ENCODE results near the gene B3GAT1. TPM values are rescaled to one million over a fixed set of nuclear protein-coding genes. Genes with fewer than 3 reads are reported as not detected.
"Not testable (repeated sequence)": the region's sequence is repeated elsewhere in the genome, so short reads cannot be mapped to it uniquely, and the experiment has no call there.

B3GAT1 gene
- total RNA-seq, 2 donors from 2014 or later, result 0.09 to 0.23 TPM

GRCh38 chr11:134445601-134446325, 33.7 kb upstream of the B3GAT1 start:
- H3K36me3 Mint-ChIP-seq, result peaks cover 5 to 7% of the 10 kb centered on the region in 2 donors
- no peak for DNase-seq (ENCODE audit: low spot score in 2 of 2)
- no peak for ATAC-seq
- H3K9me3 Mint-ChIP-seq, result peaks cover 7 to 17% of the 10 kb centered on the region in 2 donors
- no peak overlapping the region for H3K27ac Mint-ChIP-seq

DNA sequence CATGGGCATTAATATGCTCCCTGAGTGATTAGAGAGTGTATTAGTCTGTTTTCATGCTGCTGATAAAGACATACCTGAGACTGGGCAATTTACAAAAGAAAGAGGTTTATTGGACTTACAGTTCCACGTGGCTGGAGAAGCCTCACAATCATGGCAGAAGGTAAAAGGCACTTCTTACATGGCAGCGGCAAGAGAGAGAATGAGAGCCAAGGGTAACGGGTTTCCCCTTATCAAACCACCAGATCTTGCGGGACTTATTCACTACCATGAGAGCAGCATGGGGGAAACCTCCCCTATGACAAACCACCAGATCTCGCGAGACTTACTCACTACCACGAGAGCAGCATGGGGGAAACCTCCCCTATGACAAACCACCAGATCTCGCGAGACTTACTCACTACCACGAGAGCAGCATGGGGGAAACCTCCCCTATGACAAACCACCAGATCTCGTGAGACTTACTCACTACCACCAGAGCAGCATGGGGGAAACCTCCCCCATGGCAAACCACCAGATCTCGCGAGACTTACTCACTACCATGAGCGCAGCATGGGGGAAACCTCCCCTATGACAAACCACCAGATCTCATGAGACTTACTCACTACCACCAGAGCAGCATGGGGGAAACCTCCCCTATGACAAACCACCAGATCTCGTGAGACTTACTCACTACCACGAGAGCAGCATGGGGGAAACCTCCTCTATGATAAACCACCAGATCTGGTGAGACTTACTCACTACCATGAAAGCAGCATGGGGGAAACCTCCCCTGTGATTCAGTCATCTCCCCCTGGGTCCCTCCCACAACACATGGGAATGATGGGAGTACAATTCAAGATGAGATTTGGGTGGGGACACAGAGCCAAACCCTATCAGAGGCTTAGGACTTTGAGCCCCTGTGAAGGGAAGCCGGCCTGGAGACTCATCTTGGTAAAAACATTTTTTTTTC, 32.4 kb upstream of the B3GAT1 start:
- peak overlapping the region in 1 of 2 donors; percentile 53 for H3K27ac Mint-ChIP-seq

DNA sequence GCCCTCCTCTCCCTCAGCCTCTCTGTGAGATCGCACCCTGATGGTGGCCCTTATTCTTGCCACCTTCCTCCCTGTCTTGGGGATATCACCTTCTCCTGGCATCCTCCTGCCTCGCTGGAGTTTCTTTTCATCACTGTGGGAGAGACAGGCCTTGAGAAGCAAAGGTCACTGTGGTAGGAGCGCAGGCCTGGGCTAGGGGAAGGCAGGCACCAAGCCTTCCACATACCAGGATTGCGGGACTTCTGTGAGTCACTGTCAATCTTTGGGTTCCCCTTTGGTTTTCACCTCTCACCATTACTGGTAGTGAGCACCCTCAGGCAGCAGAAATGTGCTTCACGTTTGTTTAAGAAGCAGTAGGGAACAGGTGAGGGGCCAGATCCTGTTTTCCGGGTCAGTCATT, 31.2 kb upstream of the B3GAT1 start:
- ATAC-seq (no peak), DNase-seq (ENCODE audit: low spot score in 2 of 2) (no peak)
- H3K9me3 Mint-ChIP-seq, result peaks cover 7 to 20% of the 10 kb centered on the region in 2 donors
- H3K27ac Mint-ChIP-seq, result no peak overlapping the region
- H3K36me3 Mint-ChIP-seq, result peaks cover 5 to 7% of the 10 kb centered on the region in 2 donors

More for the DNA sequence above, 32.4 kb upstream of the B3GAT1 start:
- DNase-seq (ENCODE audit: low spot score in 2 of 2) (peak in 1 of 2 donors; percentile 58), ATAC-seq (peak; percentile 34 to 80)
- H3K9me3 Mint-ChIP-seq, result peaks cover 7 to 20% of the 10 kb centered on the region in 2 donors
- H3K36me3 Mint-ChIP-seq, result not testable (repeated sequence)

- no peak overlapping the region for H3K27ac Mint-ChIP-seq
- H3K9me3 Mint-ChIP-seq, result peaks cover 7 to 20% of the 10 kb centered on the region in 2 donors
- ATAC-seq (no peak), DNase-seq (ENCODE audit: low spot score in 2 of 2) (no peak)
- H3K36me3 Mint-ChIP-seq, result peaks cover 5 to 7% of the 10 kb centered on the region in 2 donors
These were observed 30.2 kb upstream of the B3GAT1 start for GRCh38 chr11:134442246-134442645.

DNA sequence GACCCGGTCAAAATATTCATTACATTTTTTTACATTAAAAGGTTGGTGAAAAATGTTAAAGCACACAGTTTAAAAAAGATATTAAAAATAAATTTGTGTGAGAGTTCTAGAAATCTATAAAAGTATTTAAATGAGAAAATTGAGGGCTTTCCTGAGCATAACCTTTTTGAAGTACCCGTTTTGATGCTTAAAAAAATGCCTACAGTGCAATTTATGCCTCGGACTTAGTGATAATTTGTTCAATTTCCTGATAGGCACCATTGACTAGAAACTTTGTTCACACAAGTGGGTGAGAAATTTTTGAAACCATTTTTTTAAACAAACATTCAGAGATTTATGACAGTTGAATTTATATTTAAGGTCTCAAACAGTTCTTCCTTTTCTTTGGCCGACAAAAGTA, 29.7 kb upstream of the B3GAT1 start:
- ATAC-seq (no peak), DNase-seq (ENCODE audit: low spot score in 2 of 2) (no peak)
- peaks cover 7 to 20% of the 10 kb centered on the region in 2 donors for H3K9me3 Mint-ChIP-seq
- H3K27ac Mint-ChIP-seq, result no peak overlapping the region
- peaks cover 5 to 7% of the 10 kb centered on the region in 2 donors for H3K36me3 Mint-ChIP-seq

GRCh38 chr11:134441281-134441680, 29.2 kb upstream of the B3GAT1 start:
- no peak for DNase-seq (ENCODE audit: low spot score in 2 of 2)
- no peak for ATAC-seq
- H3K9me3 Mint-ChIP-seq, result peaks cover 7 to 20% of the 10 kb centered on the region in 2 donors
- H3K36me3 Mint-ChIP-seq, result peaks cover 5 to 7% of the 10 kb centered on the region in 2 donors
- no peak overlapping the region for H3K27ac Mint-ChIP-seq

DNA sequence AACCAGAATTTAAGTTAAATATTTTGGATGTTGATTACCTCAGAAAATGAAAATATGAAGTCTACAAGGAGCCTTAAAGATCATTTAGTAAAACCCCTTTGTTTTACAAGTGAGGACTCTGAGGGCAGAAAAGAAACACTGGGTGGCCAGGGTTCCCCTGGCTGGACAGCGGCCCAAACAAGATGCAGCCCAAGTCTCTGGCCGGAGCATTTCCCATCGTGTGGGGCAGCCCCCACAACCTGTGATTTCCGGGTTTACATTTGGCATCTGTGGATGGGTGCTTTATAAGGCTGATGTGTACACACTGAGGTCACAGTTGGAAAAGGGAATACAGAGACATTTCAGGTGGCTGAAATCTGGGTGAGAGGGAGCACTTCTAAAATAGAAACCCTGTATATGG, 28.8 kb upstream of the B3GAT1 start:
- DNase-seq (ENCODE audit: low spot score in 2 of 2) (no peak), ATAC-seq (no peak)
- Mint-ChIP-seq H3K9me3 (peaks cover 7 to 20% of the 10 kb centered on the region in 2 donors), H3K27ac (no peak overlapping the region), H3K36me3 (peaks cover 5 to 7% of the 10 kb centered on the region in 2 donors)

- no peak for DNase-seq (ENCODE audit: low spot score in 2 of 2)
- peaks cover 3 to 14% of the 10 kb centered on the region in 2 donors for H3K9me3 Mint-ChIP-seq
- ATAC-seq, result no peak
- peaks cover 1 to 2% of the 10 kb centered on the region in 2 donors for H3K36me3 Mint-ChIP-seq
- H3K27ac Mint-ChIP-seq, result no peak overlapping the region
These were observed 26.8 kb upstream of the B3GAT1 start for GRCh38 chr11:134438542-134439537.

DNA sequence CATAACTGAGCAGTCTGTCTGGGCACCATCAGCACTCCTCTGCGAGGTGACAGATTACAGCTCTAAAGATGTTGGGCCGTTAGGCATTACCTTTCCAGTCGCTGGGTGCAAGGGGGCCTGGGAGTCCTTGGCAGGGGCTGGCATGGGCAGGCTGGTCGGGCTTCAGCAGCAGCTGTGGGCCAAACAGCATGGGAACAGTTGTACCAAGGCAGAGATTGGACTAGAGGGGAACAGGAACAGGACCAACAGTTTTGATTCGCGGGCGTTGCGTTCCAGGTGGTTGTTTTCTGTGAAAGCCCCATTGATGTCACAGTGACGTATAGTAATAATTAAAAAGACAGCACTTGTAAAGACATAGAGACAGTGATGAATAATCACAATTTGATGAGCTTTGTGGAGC, 25.8 kb upstream of the B3GAT1 start:
- Mint-ChIP-seq H3K36me3 (no peaks in the 10 kb centered on the region), H3K9me3 (peaks cover 0 to 5% of the 10 kb centered on the region in 2 donors), H3K27ac (no peak overlapping the region)
- ATAC-seq (no peak), DNase-seq (ENCODE audit: low spot score in 2 of 2) (no peak)

GRCh38 chr11:134436781-134437180, 24.7 kb upstream of the B3GAT1 start:
- no peak overlapping the region for H3K27ac Mint-ChIP-seq
- no peak for ATAC-seq

GRCh38 chr11:134433806-134434205, 21.8 kb upstream of the B3GAT1 start:
- Mint-ChIP-seq H3K27ac (no peak overlapping the region), H3K36me3 (no peaks in the 10 kb centered on the region), H3K9me3 (no peaks in the 10 kb centered on the region)
- no peak for ATAC-seq
- DNase-seq (ENCODE audit: low spot score in 2 of 2), result no peak

More at GRCh38 chr11:134436781-134437180, 24.7 kb upstream of the B3GAT1 start:
- peaks cover 0 to 3% of the 10 kb centered on the region in 2 donors for H3K9me3 Mint-ChIP-seq
- H3K36me3 Mint-ChIP-seq, result no peaks in the 10 kb centered on the region
- DNase-seq (ENCODE audit: low spot score in 2 of 2), result no peak

GRCh38 chr11:134433251-134433650, 21.2 kb upstream of the B3GAT1 start:
- ATAC-seq, result no peak
- DNase-seq (ENCODE audit: low spot score in 2 of 2), result no peak
- no peak overlapping the region for H3K27ac Mint-ChIP-seq
- no peaks in the 10 kb centered on the region for H3K36me3 Mint-ChIP-seq
- no peaks in the 10 kb centered on the region for H3K9me3 Mint-ChIP-seq

GRCh38 chr11:134432776-134433175, 20.7 kb upstream of the B3GAT1 start:
- ATAC-seq, result no peak
- no peak for DNase-seq (ENCODE audit: low spot score in 2 of 2)
- H3K27ac Mint-ChIP-seq, result no peak overlapping the region
- no peaks in the 10 kb centered on the region for H3K9me3 Mint-ChIP-seq
- no peaks in the 10 kb centered on the region for H3K36me3 Mint-ChIP-seq

DNA sequence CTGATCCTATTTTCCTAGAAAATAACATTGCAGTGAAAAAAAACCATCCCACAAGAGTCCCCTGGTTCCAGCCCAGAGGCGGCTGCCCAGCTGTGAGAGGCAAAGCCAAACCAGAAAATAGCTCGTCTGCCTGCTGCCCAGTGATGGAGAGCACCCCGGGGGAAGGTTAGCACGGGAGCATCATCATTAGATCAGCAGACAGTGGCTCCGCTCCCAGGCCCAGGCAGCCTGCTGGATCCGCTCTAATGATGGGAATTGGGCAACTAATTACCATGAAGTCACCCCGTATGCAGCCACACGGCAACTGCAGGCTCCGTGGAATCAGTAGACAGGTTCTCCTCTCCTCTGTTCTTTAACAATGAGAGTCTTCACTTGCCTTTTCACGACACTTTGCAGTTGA, 17.1 kb upstream of the B3GAT1 start:
- no peaks in the 10 kb centered on the region for H3K36me3 Mint-ChIP-seq
- H3K9me3 Mint-ChIP-seq, result no peaks in the 10 kb centered on the region
- no peak overlapping the region for H3K27ac Mint-ChIP-seq
- DNase-seq (ENCODE audit: low spot score in 2 of 2) (no peak), ATAC-seq (no peak)

DNA sequence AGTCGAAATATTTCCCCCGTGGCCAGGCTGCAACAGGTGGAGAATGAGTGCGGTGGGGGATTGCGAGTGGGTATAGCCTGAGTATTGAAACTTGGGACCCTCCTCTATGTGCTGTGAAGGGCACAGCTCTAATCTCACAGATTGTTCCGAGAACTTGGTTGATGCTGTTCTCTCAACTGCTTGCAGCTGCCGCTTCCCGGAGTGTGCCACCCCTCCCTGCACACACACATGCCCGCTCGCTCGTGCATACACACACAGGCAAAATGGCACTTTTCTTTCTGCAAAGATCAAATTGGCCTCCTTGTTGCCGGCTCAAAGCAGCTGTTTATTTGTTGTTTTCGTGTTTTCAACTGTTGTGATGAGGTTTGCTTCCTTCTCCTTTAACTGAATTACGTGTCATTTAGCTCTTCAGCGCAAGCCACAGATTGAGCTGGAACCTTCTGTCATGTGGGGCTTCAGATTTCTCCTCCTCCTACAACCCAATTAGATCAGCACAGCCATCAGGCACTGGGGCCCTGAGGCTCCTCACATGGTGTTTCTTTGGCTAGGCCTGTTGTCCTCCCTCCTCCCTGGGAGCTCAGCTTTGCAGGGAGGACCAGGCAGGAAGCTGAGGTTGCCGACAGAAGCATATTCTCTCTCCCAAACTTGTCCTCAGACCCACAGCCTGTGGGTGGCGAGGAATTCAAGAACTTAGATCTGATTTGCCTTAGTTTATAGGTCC, 13.9 kb upstream of the B3GAT1 start:
- Mint-ChIP-seq H3K9me3 (no peaks in the 10 kb centered on the region), H3K27ac (no peak overlapping the region), H3K36me3 (no peaks in the 10 kb centered on the region)
- no peak for ATAC-seq
- no peak for DNase-seq (ENCODE audit: low spot score in 2 of 2)

GRCh38 chr11:134425413-134425812, 13.4 kb upstream of the B3GAT1 start:
- no peak overlapping the region for H3K27ac Mint-ChIP-seq
- DNase-seq (ENCODE audit: low spot score in 2 of 2) (no peak), ATAC-seq (no peak)
- H3K9me3 Mint-ChIP-seq, result no peaks in the 10 kb centered on the region
- H3K36me3 Mint-ChIP-seq, result no peaks in the 10 kb centered on the region

All from activated naive CD4-positive, alpha-beta T cell treated with anti-CD3 and anti-CD28 coated beads, Interleukin-2, amount 50 U/mL, for 72 hours (primary cell).